Sigmoid colon (tissue), 4 donors: ENCODE measurements around the gene ILRUN.

ENCODE experiments used
- CTCF ChIP-seq, 4 experiments: fragments of 450-650 bp in 3 of 4; fragments of 200-600 bp in 1 of 4; IDR thresholded peaks; one replicate each; pipeline ENCODE4 v1.5.1; 2016 to 2019; ENCODE audit warnings: antibody characterized with exemption in 4 of 4, mild to moderate bottlenecking in 3 of 4, moderate library complexity in 2 of 4
- EP300 ChIP-seq, 4 donors: sonication (generic); formaldehyde crosslinking; IDR thresholded peaks; one replicate each; pipeline ENCODE4 v1.6.1; 2017; ENCODE audit warnings: antibody characterized with exemption in 4 of 4
- POLR2A ChIP-seq, 2 donors: fragments of 450-650 bp; IDR thresholded peaks; one replicate each; pipeline ENCODE4 v1.6.1; 2016; ENCODE audit warnings: antibody characterized with exemption in 2 of 2, mild to moderate bottlenecking in 2 of 2, moderate library complexity in 2 of 2
- POLR2AphosphoS5 ChIP-seq, 4 donors: sonication (generic); formaldehyde crosslinking; IDR thresholded peaks; one replicate each; pipeline ENCODE4 v1.6.1; 2017; ENCODE audit warnings: antibody characterized with exemption in 4 of 4

- TF ChIP-seq CTCF (IDR thresholded peaks at IDR 0.05) = no peak
- TF ChIP-seq EP300 (IDR thresholded peaks at IDR 0.05) = no peak
- TF ChIP-seq POLR2AphosphoS5 (IDR thresholded peaks at IDR 0.05) = no peak
- no peak for TF ChIP-seq POLR2A (IDR thresholded peaks at IDR 0.05)
Measured at GRCh38 chr6:34671367-34671766, 25.2 kb downstream of the ILRUN start.
